HL-60/S4 treated with phorbol 12-myristate 13-acetate at 8.2 ng/mL for 4 days and 3 days (cell line): ENCODE data around the gene ELOB.

Experiments used
- in situ Hi-C: fragments of 300-500 bp; cut with MboI; formaldehyde crosslinking; loops from 2 replicates; pipeline ENCODE4 v1.15.0; 2022; ENCODE audit warnings: low sequenced_read_pairs

The ELOB gene

GRCh38 chr16:2784358-2785100 is 7.4 kb upstream of the ELOB start:
- in situ Hi-C loops: no loop called here

GRCh38 chr16:2783581-2784357 is 6.7 kb upstream of the ELOB start:
- in situ Hi-C loops: no loop called here

GRCh38 chr16:2782583-2783351 is 5.7 kb upstream of the ELOB start:
- in situ Hi-C loops: no loop called here

GRCh38 chr16:2779978-2780898 is 3.2 kb upstream of the ELOB start:
- in situ Hi-C loops: no loop called here

- in situ Hi-C loops: no loop called here
These were observed 2.3 kb upstream of the ELOB start for GRCh38 chr16:2779151-2779920.

GRCh38 chr16:2778630-2778958 is 1.5 kb upstream of the ELOB start:
- in situ Hi-C loops: no loop called here

GRCh38 chr16:2777903-2778629 is 986 bp upstream of the ELOB start:
- in situ Hi-C loops: no loop called here

GRCh38 chr16:2776500-2777139 is 460 bp downstream of the ELOB start:
- in situ Hi-C loops: no loop called here

- in situ Hi-C loops: no loop called here
These were observed 1.1 kb downstream of the ELOB start for GRCh38 chr16:2775765-2776499.

GRCh38 chr16:2775131-2775716 is 1.9 kb downstream of the ELOB start:
- in situ Hi-C loops: no loop called here

GRCh38 chr16:2774161-2774891 is 2.8 kb downstream of the ELOB start:
- in situ Hi-C loops: no loop called here

- in situ Hi-C loops: no loop called here
These were observed 3.7 kb downstream of the ELOB start for GRCh38 chr16:2773188-2773968.

- in situ Hi-C loops: no loop called here
These were observed 5.3 kb downstream of the ELOB start for GRCh38 chr16:2771496-2772402.

GRCh38 chr16:2770057-2770951 is 6.8 kb downstream of the ELOB start:
- in situ Hi-C loops: no loop called here
